HG03378 (cell line): Measurements from ENCODE around the gene SMCO3.

ENCODE experiments used
- ATAC-seq: cut with Tn5 transposase; IDR thresholded peaks from one replicate; pipeline ENCODE4 v1.9.1; 2021; ENCODE audit warnings: mild to moderate bottlenecking, moderate library complexity; ENCODE audit not compliant: unreplicated experiment

SMCO3 gene

DNA sequence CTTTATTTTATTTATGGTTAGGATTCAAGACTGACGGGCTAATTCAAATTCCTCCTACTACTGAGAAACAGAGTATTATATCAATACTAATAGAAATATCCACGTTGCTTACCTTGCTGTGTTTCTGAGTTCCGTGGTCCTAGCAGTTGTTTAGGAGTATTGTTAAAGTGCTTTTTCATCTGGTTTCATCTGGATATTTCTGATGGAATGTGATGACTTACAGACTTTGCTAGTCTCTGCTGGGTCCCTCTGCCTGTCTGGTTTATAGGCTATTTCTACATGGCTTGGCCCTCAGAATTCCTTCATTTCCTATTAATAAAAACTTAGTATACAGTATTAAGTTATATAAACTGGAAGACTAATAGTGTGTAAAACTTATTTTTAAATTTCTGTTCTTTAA, at the start of gene SMCO3:
Gene SMCO3, minus strand, starts transcription at position 169 of the 400 bp plus-strand sequence. CDS start 7,502 bp downstream, outside the sequence.
- no peak for ATAC-seq

DNA sequence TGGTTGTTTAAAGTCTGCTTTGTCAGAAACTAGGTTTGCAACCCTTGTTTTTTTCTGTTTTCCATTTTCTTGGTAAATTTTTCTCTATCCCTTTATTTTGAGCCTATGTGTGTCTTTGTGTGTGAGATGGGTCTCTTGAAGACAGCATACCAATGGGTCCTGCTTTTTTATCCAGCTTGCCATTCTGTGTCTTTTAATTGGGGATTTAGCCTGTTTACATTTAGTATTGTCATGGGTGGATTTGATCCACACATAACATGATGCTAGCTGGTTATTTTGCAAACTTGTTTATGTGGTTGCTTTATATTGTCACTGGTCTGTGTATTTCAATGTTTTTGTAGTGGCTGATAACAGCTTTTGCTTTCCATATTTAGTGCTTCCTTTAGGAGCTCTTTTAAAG, 46.5 kb upstream of the SMCO3 start:
- no peak for ATAC-seq

DNA sequence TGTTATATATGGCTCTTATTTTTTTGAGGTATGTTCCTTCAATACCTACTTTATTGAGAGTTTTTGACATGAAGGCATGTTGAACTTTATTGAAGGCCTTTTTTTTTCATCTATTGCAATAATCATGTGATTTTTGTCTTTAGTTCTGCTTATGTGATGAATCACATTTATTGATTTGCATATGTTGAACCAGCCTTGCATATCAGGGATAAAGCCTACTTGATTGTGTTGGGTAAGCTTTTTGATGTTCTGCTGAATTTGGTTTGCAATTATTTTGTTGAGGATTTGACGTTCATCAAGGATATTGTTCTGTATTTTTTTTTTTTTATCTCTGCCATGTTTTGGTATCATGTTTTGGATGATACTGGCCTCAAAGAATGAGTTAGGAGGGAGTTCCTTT, 44.5 kb upstream of the SMCO3 start:
- ATAC-seq: no peak

DNA sequence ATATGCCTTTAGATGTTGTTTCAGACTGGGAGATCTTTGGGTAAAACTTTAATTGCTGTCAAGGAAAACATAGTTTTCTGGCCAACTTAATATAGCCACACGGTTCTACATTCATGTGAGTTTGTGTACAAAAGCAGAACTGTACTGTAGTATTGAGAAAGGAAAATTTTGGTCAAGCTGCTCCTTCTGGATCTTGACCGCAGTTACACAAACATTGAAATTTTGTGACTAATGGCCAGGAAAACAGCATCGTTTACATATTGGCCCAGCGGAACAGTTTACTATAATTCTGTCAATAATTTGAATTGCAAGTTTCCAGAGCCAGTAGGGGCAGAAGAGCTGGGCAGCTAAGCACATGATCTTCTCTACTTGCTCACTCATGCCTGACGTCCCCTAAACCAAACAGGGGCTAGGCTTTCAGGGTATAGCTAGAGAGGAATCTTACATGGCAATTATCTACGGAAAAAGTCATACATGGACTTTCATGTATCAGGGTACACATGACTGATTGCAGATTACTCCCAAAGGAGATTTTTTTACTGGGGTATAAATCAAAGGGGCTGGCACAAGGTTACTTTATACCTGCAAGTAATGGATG, 40.7 kb upstream of the SMCO3 start:
- no peak for ATAC-seq

DNA sequence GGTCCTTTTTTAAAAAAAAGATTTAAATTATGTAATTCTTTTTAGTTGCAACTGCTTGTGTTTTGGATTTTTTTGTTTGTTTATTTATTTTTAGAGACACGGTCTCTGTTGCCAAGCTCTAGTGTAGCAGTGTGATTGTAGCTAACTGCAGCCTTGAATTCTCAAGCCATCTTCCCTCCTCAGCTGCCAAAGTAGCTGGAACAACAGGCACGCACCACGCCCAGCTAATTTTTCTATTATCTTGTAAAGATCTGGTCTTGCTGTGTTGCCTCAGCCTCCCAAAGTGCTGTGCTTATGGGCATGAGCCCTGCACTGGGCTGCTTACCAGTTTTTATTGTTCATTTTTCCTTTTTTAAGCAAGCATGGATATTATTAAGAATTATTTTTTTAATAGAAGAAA, 40.0 kb upstream of the SMCO3 start:
- no peak for ATAC-seq

DNA sequence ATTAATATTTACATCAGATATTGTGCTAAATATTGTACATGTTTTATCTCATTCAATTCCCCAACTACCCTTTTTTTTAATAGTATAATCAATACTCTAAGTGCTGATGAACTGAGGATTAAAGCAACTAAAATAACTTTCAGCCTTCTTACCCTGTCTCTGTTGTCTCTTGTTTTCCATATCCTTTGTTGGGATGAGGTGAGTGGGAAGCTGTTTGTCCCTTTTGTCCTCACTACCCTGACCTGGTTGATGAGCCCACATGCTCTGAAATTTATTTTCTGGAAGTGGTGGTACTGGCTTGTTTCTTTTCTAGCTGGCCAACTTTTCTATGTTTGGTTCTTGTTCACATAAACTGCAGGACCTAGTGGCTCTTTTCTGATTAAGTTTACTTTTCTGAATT, 38.9 kb upstream of the SMCO3 start:
- ATAC-seq: no peak

DNA sequence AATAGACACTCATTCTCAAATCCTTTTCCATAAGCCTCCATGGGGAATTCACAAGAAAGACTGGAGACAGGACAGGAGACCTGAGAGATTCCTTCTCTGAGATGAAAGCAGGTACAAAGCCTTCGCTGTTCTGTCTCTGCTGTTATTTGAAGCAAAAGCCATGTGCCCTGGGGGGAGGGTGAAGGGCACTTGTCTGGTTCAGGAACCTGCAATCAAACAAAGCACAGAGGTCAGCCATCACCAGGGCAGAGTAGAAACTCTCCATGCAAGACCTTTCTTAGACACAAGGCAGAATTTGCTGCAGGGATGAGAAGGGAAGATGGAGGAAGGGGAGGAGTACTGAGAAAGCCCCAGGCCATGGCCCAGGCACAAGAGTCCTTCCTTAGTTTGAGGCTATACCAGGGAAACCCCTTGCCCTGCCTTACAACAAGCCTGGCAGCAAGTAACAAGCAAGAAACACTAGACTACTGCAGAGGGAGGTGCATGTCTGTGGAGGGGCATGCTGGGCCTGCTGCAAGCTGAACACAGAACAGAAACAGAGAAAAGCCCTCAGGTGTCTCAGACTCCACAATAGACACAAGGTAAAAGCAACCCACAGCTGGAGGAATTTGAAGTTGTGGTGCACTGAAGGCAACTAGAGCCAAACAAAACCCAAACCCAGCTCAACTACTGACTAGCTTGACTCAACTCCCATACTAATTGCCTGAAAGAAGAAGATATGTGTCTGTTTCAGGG, 37.1 kb upstream of the SMCO3 start:
- ATAC-seq: no peak

DNA sequence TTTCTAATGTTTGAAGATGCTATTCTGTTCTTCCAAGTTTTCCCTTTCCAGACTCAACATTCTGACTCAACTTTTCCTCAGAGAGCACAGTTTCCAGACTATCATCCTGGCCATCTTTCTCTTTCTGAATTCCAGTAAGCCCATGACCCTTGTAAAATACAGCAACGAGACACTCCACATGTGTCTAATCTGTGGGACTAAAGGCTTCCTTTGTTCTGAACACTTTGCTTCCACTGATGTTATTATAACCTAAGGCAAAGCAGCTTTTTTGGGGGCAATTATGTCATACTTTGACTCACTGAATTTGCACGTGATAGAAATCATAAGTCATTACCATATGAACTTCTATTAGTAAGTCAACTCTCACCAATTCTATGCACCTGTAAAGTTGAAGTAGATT, 35.7 kb upstream of the SMCO3 start:
- no peak for ATAC-seq

DNA sequence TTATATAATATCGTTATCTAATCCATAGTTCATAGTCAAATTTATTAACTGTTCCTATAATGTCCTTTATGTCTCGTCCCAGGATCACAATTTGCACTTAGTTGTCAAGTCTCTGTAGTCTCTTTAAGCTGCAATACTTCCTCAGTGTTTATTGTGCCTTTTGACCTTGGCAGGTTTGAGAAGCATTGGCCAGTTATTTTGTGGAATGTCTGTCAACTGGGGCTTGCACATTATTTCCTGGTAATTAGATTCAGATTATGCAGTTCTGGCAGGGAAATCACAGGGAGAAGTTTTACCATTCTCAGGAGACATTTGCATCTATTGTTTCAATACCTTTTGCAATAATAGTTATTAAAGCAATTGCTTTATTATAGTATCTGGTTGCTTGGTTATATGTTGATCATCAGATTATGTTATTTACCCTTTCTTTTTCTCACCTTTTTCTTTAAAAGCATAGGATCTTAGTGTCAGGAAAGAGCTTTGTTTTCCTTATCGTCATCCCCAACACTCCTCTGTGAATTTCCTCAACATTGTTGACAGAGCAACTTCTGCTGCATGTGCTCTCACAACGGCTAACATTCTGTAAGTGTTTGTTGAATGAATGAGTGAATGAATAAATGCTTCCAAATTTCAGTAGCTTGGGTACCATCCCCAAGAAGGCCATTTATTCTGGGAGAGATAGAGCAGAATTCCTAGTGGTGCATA, 33.0 kb upstream of the SMCO3 start:
- no peak for ATAC-seq

DNA sequence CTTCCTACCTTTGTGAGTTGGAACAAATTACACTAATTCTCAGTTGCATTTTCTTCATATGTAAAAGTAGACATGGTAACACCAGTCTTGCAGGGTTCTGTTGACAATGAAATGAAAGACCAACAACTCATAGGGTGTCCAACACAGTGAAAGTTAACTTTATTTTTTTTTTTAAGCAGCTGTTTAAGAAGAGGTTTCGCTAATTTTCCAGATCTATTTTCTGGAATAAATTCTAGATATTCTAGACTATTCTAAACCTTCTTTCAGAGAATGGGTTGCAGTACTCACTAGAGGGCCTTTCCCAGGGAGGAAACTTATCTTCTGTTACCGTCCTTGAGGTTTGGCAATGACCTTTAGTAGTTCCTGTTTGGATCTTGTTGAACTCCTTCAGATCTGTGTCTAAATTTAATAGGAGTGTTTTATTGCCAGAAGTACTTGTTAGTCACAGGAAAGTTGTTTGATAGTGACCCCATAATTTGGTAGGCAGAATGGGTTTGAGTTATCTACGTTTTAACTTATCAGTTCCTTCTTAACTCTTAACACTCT, 32.1 kb upstream of the SMCO3 start:
- ATAC-seq: no peak

DNA sequence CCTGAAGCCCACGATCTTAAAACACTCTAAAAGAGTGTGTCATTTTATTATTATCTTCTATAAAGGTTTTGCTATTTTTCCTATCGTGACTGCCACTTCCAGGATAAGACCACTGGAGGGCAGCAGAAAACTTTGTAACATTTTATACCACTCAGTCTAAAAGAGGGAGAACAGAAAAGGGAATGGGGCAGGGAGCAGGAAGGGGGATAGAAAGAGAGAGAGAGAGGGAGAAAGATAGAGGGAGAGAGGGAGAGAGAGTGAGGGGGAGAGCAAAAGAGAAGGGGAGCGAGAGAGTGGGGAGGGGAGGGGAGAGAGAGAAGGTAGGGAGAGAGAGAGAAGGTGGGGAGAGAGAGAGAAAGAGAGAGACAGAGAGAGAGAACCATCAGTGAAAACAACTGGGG, 31.4 kb upstream of the SMCO3 start:
- ATAC-seq: no peak

DNA sequence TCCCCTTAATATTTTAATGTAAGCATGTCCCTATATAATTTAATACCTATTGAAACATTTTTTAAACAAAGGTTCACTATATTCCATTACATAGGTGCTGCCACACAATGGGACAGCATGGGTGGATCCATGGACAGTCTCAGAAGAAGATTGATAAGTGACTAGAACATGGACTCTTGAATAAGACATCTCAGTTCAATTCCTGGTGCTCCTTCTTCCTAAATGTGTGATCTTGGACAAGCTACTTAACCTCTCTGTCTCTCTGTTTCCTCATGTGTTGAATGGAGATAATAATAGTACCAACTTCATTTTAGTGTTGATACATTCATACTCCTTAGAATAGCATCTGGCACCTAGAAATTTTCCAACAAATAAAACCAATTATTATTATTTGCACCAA, 30.4 kb upstream of the SMCO3 start:
- ATAC-seq: no peak

DNA sequence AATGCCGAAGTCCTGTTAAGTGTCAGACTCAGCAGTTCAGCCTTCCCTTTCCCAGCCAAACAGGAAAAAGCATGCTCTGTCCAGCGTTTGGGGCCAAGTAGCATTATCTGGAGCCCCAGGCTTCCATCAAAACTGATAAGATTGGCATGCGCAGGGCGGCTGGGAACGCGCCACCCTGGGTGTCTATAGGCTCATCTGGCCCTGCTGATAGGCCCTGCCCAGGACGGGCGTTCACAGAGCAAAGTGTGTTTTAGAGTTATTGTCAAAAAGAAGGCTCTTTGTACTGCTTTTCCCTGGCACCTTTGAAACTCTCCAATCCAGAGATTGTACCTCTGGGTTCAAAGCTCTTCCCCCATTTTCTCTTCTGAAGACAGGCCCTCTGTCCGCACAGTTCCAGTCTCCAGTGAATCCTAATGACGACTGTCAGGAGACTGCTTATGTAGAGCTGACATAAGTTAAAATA, 29.5 kb upstream of the SMCO3 start, which contains the start of gene ART4:
Gene ART4, minus strand, starts transcription at position 102 of the 463 bp plus-strand sequence. CDS start 413 bp downstream, outside the sequence.
- ATAC-seq: no peak

DNA sequence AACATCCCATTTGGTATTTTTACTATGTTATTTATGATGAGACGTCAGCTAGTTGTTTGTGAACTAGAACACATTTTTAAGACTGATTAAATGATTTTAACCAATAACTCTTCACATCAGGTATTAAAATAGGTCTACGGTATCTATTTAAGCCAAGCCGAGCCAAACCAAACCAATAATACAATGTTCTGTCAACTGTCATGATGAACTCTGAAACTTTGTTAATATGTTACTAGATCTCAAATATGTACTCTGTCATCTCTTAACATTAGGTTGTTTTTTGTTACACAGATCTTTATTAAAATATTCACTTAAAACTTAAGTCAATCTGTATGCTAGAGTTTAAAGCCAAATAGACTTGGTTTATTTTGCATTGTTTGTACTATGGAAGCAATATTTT, 28.3 kb upstream of the SMCO3 start:
- no peak for ATAC-seq

DNA sequence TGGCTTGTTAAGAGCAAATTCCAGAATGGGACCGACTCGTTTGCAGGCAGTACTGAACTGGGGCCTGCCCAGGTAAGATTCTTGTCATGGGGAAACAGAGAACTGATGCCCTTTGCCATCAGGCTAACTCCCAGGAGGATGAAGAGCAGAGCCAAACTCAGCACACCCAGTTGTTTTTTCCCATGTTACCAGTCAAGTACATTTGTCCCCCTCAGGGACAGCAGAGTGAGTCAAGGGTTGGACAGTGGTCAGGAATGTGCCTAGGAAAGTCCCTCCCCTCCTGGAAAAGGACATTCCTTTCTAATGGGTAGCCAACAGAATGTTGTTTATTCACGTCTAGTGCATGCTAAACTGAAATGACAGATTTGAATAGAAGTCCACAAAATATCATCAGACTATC, 27.8 kb upstream of the SMCO3 start:
- no peak for ATAC-seq

DNA sequence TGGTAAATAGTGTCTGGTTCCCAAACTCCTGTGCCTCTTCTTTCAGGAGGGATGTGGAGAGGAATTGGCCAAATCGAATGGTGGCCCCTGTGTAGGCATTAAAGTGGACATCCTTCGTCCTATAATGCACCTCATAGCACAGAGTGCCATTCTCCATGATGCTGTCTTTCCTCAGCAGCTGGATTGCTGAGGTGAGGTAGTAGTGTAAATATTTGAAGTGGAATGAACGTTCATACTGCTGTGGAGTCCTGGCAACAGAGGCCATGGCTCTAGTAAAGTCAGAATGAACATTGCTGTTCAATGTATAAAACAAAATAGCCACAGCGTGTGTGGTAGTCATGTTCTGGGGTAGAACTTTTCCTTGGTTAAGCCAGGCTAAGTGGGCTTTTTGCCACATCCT, 26.6 kb upstream of the SMCO3 start:
- ATAC-seq: no peak

DNA sequence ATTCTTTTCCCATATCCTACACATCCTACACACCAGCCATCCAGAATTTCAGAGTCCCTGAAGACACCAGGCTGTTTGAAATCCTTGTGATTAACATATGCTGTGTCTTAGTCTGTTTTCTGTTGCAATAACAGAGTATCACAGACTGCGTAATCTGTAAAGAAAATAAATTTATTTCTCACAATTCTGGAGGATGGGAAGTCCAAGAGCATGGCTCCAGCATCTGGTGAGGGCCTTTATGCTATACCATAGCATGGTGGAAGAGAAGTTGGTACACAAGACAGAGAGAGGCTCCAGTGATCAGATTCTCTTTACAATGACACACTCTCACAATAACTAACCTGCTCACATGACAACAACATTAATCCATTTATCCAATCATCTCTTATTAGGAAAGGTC, 25.3 kb upstream of the SMCO3 start:
- no peak for ATAC-seq

DNA sequence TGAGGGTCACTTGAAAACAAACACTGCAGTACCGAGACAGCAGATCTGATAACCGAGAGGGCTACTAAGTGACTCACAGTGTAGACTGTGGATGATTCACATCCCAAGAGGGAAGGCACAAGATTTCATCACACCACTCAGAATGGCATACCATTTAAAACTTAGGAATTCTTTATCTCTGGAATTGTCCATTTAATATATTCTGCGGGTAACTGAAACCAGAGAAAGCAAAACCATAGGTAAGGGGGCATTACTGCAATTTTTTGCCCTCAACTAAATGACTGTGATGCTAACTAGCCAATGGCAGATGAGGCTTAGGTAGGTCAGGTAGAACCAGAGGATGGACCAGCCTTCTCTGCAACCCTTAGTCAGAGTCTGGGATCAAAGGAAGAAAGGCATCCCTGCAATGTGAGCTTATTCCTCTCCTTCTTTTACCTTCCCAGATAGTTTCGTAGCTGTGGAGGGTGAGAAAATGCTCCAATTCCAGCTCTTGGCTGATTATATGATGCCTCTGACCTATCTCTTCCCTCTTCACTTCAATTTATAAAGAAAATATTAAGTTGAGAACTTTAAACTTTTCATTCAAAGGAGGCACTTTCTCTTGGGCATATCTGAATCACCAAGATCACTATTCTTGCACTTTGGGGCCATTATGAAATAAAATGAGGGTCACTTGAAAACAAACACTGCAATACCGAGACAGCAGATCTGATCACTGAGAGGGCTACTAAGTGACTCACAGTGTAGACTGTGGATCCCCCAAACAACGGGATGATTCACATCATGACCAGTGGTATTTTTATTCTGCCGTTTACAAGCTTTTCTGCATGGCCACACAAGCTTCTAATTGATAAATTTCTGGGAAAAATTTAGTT, 22.6 kb upstream of the SMCO3 start:
- ATAC-seq: no peak

DNA sequence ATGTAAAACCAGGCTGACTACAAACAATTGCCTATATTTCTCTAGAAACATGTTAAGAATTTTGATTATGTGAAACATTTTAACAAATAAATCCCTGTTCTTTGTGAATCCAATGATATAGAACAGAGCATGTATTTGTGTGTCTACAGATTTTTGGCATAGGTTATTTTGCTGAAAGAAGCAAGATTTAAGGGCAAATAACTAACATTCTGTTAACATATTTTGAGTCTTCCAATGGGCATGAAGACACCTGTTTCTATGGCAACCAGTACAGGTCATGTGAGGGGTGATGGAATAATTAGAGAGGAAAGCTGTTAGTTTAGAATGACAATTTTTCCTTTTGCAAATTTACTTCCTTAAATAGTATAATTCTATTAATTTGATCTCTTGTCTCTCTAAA, 20.5 kb upstream of the SMCO3 start:
- ATAC-seq: no peak

DNA sequence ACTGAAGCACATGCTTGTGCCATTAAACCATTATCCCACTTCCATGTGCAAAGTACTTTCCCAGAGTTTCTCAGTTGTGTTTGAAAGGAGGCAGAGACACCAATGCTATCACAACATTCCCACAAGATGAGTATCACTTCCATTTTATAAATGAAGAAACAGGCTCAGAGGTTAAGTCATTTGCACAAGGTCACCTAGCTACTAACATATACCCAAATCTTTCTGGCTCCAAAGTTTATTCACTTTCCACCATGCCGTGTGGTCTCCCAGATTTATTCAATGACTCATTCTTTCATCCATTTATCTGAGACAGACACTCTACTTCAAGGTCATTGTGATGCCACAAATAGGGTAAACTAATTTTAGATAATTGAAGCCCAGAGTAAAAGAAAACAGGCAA, 20.0 kb upstream of the SMCO3 start:
- no peak for ATAC-seq

DNA sequence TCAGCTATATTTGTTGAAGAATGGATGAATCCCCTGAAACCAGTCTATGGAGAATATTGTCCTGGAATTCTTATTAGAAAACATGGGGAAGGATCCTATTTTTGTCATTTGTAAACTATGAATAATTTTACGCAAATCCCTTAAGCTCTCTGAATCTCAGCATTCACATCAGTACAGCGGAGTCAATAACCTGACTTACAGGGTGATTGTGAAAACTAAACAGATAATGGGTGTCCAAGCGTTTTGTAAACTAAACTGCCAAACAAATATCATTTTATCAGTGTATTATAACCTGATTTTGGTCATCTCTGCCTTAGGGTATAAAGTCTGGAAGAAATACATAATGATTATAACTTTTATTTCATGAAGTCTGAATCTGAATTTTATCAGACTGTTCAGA, 19.4 kb upstream of the SMCO3 start:
- ATAC-seq: no peak
